ENCODE data around the gene CFAP298.
"Not testable (repeated sequence)": the region's sequence is repeated elsewhere in the genome, so short reads cannot be mapped to it uniquely, and the experiment has no call there.

CFAP298 gene

DNA sequence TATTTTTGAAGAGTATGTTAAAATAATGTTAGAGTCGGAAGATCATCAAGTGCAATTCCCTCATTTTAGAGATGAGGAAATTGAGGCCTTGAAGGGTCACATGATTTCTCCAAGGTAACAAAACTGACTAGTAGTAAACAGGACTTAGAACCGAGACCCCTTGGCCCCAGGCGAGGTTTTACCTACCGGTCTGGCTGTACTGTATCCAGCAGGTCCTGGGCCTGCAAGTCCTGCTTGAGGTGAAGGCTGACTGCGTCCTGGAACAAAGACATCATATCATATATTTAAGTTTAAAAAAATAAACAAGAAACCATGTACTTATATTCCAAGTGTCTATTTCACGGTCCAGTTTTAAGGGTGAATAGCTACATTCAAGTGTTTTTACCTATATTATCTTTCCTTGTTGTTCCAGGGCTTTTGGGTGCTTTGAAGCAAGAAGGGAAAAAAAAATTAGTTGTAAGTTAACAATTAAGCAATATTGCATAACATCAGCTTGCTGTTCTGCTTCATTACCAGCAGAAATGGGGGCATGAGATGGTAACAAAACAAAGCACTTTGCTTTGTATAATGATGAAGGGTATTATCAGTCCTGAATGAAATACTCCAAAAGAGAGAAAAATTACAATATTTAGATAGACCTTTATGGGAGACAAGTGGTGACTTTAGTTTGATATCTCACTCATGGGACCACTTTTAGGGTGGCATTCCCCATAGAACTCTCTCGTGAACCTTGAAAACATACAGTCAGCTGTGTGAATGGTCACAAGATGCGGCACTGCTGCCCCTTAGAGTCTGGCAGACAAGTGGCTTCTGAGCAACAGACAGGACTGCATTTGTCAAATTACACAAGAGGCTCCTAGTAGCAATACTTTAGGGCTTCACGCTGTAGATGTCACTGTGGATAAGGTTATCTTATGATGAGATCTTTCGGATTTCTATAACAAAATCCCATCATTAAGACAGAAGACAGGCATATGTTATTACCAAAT is 29.8 kb upstream of the CFAP298 start:
- TF ChIP-seq, protein P1, sequence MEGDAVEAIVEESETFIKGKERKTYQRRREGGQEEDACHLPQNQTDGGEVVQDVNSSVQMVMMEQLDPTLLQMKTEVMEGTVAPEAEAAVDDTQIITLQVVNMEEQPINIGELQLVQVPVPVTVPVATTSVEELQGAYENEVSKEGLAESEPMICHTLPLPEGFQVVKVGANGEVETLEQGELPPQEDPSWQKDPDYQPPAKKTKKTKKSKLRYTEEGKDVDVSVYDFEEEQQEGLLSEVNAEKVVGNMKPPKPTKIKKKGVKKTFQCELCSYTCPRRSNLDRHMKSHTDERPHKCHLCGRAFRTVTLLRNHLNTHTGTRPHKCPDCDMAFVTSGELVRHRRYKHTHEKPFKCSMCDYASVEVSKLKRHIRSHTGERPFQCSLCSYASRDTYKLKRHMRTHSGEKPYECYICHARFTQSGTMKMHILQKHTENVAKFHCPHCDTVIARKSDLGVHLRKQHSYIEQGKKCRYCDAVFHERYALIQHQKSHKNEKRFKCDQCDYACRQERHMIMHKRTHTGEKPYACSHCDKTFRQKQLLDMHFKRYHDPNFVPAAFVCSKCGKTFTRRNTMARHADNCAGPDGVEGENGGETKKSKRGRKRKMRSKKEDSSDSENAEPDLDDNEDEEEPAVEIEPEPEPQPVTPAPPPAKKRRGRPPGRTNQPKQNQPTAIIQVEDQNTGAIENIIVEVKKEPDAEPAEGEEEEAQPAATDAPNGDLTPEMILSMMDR (IDR thresholded peaks at IDR 0.05; ENCODE audit: low read depth, low read length) = no peak
- in situ Hi-C loops (cut with HindIII; ENCODE audit: low sequenced_read_pairs) = no loop called here
- DNase-seq (ENCODE audit: low read depth, low spot score) = no peak
- no peak overlapping the region for H3K4me3 ChIP-seq (ENCODE audit: low read depth, low read length)

DNA sequence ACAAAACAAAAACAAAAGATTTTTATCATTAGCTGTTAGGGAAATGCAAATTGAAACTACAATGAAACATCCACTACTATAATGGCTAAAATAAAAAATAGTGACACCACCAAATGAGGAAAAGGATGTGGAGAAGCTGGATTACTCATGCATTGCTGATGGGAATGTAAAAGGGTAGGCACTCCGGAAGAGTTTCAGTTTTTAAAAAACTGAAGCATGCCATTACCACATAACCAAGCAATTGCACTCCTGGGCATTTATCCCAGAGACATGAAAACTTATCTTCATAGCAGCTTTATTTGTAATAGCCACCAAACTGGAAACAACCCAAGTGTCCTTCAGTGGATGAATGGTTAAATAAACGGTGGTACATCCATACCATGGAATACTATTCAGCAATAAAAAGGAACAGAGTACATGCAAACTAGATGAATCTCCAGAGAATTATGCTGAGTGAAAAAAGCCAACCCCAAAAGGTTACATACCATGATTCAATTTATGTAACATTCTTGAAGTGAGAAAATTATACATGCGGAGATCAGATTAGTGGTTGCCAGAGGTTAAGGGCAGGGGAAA is 14.5 kb upstream of the CFAP298 start:
- in situ Hi-C loops (cut with HindIII; ENCODE audit: low sequenced_read_pairs) = no loop called here
- peak; percentile 17 for DNase-seq (ENCODE audit: low read depth, low spot score)
- TF ChIP-seq, protein P1 (IDR thresholded peaks at IDR 0.05; ENCODE audit: low read depth, low read length) = no peak
- H3K4me3 ChIP-seq (ENCODE audit: low read depth, low read length) = no peak overlapping the region

DNA sequence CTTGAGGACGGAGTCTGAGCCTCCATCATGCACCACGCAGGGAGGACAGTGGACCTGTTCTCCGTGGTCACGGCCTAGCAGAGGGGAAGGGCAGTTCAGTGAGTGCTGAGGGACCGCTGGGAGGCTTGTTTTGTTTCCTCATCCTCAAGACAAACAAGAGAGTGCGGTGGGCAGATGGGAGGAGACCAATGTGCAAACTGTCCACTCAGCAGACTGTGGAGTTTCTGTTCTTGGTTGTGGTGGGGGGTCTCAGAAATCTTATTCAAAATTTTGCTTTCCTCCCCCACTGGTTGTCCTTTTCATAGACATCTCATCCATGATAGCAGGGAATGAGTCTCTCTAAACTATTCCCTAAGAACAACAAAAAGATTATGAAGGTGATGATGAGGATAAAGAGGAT is 6.0 kb upstream of the CFAP298 start:
- in situ Hi-C loops (cut with HindIII; ENCODE audit: low sequenced_read_pairs); H3K4me3 ChIP-seq (ENCODE audit: low read depth, low read length); DNase-seq (ENCODE audit: low read depth, low spot score): not testable (repeated sequence)

DNA sequence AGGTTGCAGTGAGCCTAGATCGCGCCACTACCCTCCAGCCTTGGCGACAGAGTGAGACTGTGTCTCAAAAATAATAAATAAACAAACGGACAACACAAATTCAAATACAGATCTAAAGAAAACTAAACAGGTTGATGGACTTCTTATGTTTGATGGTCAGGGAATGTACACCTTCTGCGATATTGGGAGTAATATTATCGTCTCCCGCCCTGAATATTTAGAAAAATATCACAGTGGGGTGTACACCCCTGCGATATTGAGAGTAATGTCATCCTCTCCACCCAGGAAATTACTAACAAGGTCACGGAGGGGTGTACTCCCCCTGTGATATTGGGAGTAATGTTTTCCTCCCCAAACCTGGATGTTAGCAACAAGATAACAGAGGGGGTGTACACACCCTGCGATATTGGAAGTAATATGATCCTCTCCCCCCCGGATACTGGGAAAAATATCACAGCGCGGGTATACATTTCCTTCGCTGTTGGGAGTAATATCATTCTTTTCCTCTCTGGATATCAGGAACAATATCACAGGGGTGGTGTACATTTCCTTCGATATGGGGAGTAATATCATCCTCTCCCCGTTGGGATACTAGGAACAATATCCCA is 1.4 kb upstream of the CFAP298 start:
- peak overlapping the region; percentile 94 for H3K4me3 ChIP-seq (ENCODE audit: low read depth, low read length)
- in situ Hi-C loops (cut with HindIII; ENCODE audit: low sequenced_read_pairs) = no loop called here
- TF ChIP-seq, protein P1 (IDR thresholded peaks at IDR 0.05; ENCODE audit: low read depth, low read length) = no peak
- no peak for DNase-seq (ENCODE audit: low read depth, low spot score)

DNA sequence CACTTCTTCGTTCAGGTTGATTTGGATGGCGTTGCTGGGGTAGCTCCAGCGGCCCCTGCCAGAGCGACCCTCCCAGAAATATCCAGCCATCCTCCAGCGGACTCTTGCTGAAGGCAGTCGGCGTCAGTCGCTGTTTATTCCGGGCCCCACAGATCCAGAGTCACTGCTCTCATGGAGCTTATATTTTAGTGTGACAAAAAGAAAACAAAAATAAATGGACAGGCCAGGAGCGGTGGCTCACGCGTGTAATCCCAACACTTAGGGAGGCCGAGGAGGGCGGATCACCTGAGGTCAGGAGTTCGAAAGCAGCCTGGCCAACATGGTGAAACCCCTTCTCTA is 791 bp upstream of the CFAP298 start:
- H3K4me3 ChIP-seq (ENCODE audit: low read depth, low read length) = peak overlapping the region; percentile 94
- no peak for DNase-seq (ENCODE audit: low read depth, low spot score)
- in situ Hi-C loops (cut with HindIII; ENCODE audit: low sequenced_read_pairs) = no loop called here
- TF ChIP-seq, protein P1 (IDR thresholded peaks at IDR 0.05; ENCODE audit: low read depth, low read length) = no peak

DNA sequence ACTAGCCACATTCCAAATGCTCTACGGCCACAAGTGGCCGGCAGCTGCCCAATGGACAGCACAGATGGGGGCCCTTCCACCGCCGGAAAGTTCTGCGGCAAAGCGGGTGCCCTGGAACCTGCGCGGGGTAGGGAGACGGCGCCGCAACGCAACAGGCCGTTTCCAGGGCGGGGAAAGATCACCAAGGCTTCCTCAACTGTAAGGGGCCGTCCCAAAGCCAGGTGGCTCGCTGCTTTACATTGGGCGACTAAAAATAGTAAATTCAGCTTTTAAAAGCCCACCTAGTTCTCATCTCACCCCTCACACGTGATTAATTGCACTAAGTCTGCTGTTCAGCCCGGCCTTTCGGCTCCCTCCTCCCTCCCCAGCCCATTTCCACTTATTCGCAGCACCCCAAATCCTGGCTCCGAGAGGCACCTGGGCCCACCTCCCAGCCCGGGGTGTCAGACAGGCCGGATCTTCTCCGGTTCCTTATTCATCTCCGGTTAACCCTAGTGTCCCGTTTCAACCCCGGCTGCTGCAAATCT is 643 bp downstream of the CFAP298 start:
- in situ Hi-C loops (cut with HindIII; ENCODE audit: low sequenced_read_pairs) = no loop called here
- peak overlapping the region; percentile 94 for H3K4me3 ChIP-seq (ENCODE audit: low read depth, low read length)
- peak; percentile 12 for DNase-seq (ENCODE audit: low read depth, low spot score)
- TF ChIP-seq, protein P1 (IDR thresholded peaks at IDR 0.05; ENCODE audit: low read depth, low read length) = no peak

DNA sequence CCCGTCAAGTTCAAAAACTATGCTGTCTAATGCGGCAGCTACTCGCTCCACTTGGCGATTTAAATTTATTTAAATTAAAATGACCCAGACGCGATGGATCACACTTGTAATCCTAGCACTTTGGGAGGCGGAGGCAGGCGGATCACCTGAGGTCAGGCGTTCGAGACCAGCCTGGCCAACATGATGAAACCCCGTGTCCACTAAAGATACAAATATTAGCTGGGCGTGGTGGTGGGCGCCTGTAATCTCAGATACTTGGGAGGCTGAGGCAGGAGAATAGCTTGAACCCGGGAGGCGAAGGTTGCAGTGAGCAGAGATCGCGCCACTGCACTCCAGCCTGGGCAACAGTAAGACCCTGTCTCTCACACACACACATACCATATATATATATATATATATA is 1.2 kb downstream of the CFAP298 start:
- DNase-seq (ENCODE audit: low read depth, low spot score); in situ Hi-C loops (cut with HindIII; ENCODE audit: low sequenced_read_pairs): not testable (repeated sequence)
- peak overlapping the region; percentile 94 for H3K4me3 ChIP-seq (ENCODE audit: low read depth, low read length)
